ENCODE data around the gene ACYP2. TPM values are rescaled to one million over a fixed set of nuclear protein-coding genes. Genes with fewer than 3 reads are reported as not detected.
"Not testable (repeated sequence)": the region's sequence is repeated elsewhere in the genome, so short reads cannot be mapped to it uniquely, and the experiment has no call there.

Gene ACYP2
- 19.2 and 20.6 TPM in 2 replicates for total RNA-seq (2014; rRNA removed; shearing (Covaris generic))

GRCh38 chr2:54115284-54116137 is at the start of gene ACYP2:
Gene ACYP2, plus strand, starts transcription at chr2:54115615.
- DNase-seq (ENCODE audit: low read depth) = peak; percentile 94

- DNase-seq (ENCODE audit: low read depth) = no peak
Observed at GRCh38 chr2:54065891-54066290, 49.5 kb upstream of the ACYP2 start.

- no peak for DNase-seq (ENCODE audit: low read depth)
Observed at GRCh38 chr2:54067851-54068375, 47.5 kb upstream of the ACYP2 start.

GRCh38 chr2:54072483-54072882 is 42.9 kb upstream of the ACYP2 start:
- not testable (repeated sequence) for DNase-seq (ENCODE audit: low read depth)

- DNase-seq (ENCODE audit: low read depth) = peak; percentile 70
Observed at GRCh38 chr2:54073796-54074195, 41.6 kb upstream of the ACYP2 start.

GRCh38 chr2:54074606-54075341 is 40.6 kb upstream of the ACYP2 start:
- DNase-seq (ENCODE audit: low read depth) = peak; percentile 64

GRCh38 chr2:54076586-54076985 is 38.8 kb upstream of the ACYP2 start:
- DNase-seq (ENCODE audit: low read depth) = no peak

- DNase-seq (ENCODE audit: low read depth) = no peak
Observed at GRCh38 chr2:54077088-54077900, 38.1 kb upstream of the ACYP2 start.

- DNase-seq (ENCODE audit: low read depth) = no peak
Observed at GRCh38 chr2:54079331-54079730, 36.1 kb upstream of the ACYP2 start.

GRCh38 chr2:54081574-54081973 is 33.8 kb upstream of the ACYP2 start:
- peak; percentile 17 for DNase-seq (ENCODE audit: low read depth)

GRCh38 chr2:54083021-54083420 is 32.4 kb upstream of the ACYP2 start:
- no peak for DNase-seq (ENCODE audit: low read depth)

- DNase-seq (ENCODE audit: low read depth) = peak; percentile 66
Observed at GRCh38 chr2:54083445-54083844, 32.0 kb upstream of the ACYP2 start.

- peak; percentile 28 for DNase-seq (ENCODE audit: low read depth)
Observed at GRCh38 chr2:54084600-54084999, 30.8 kb upstream of the ACYP2 start.

- no peak for DNase-seq (ENCODE audit: low read depth)
Observed at GRCh38 chr2:54085069-54085468, 30.3 kb upstream of the ACYP2 start.

GRCh38 chr2:54086157-54086556 is 29.3 kb upstream of the ACYP2 start:
- no peak for DNase-seq (ENCODE audit: low read depth)

GRCh38 chr2:54088191-54088634 is 27.2 kb upstream of the ACYP2 start:
- DNase-seq (ENCODE audit: low read depth) = no peak

- no peak for DNase-seq (ENCODE audit: low read depth)
Observed at GRCh38 chr2:54088719-54089118, 26.7 kb upstream of the ACYP2 start.

- no peak for DNase-seq (ENCODE audit: low read depth)
Observed at GRCh38 chr2:54090521-54091117, 24.8 kb upstream of the ACYP2 start.

- no peak for DNase-seq (ENCODE audit: low read depth)
Observed at GRCh38 chr2:54092940-54093339, 22.5 kb upstream of the ACYP2 start.

- DNase-seq (ENCODE audit: low read depth) = not testable (repeated sequence)
Observed at GRCh38 chr2:54095406-54095805, 20.0 kb upstream of the ACYP2 start.

GRCh38 chr2:54096141-54096540 is 19.3 kb upstream of the ACYP2 start:
- DNase-seq (ENCODE audit: low read depth) = not testable (repeated sequence)

Data from RPMI7951 (cell line).